ENCODE results near the gene DESI1.

- TF ChIP-seq CTCF (IDR thresholded peaks at IDR 0.05): no peak
- TF ChIP-seq EP300 (IDR thresholded peaks at IDR 0.05): no peak
- TF ChIP-seq POLR2AphosphoS5 (IDR thresholded peaks at IDR 0.05): no peak
Observed at GRCh38 chr22:41598081-41598480, 22.8 kb downstream of the DESI1 start.

Measured in upper lobe of left lung (tissue), 4 donors.